GM12892 (cell line): ENCODE measurements around the gene POU2AF2.

ENCODE experiments used
- POLR2A ChIP-seq: IDR thresholded peaks from 2 replicates; pipeline ENCODE4 v1.6.1; 2011; ENCODE audit warnings: low read depth, low read length, control low read depth
- POLR2AphosphoS5 ChIP-seq: IDR thresholded peaks from 2 replicates; pipeline ENCODE4 v1.6.1; 2011; ENCODE audit warnings: low read depth, low read length, control low read depth
- TAF1 ChIP-seq: IDR thresholded peaks from 2 replicates; pipeline ENCODE4 v1.6.1; 2011; ENCODE audit warnings: low read depth, mild to moderate bottlenecking, control low read depth, low read length, borderline replicate concordance

GRCh38 chr11:111250936-111251335 is 5.4 kb downstream of the POU2AF2 start:
- TF ChIP-seq POLR2AphosphoS5: no peak
- TF ChIP-seq POLR2A: no peak
- no peak for TF ChIP-seq TAF1
